ENCODE results near the gene ZNF688. TPM values are rescaled to one million over a fixed set of nuclear protein-coding genes. Genes with fewer than 3 reads are reported as not detected.
A peak's percentile ranks its signal among the peaks of the same experiment; 100 is the strongest.

ZNF688 gene
- total and polyA plus RNA-seq, 2 of the 13 experiments (the other 11 are each of a cell fraction or from before 2014, with no cell fraction given), result 2.4 to 5.4 TPM

DNA sequence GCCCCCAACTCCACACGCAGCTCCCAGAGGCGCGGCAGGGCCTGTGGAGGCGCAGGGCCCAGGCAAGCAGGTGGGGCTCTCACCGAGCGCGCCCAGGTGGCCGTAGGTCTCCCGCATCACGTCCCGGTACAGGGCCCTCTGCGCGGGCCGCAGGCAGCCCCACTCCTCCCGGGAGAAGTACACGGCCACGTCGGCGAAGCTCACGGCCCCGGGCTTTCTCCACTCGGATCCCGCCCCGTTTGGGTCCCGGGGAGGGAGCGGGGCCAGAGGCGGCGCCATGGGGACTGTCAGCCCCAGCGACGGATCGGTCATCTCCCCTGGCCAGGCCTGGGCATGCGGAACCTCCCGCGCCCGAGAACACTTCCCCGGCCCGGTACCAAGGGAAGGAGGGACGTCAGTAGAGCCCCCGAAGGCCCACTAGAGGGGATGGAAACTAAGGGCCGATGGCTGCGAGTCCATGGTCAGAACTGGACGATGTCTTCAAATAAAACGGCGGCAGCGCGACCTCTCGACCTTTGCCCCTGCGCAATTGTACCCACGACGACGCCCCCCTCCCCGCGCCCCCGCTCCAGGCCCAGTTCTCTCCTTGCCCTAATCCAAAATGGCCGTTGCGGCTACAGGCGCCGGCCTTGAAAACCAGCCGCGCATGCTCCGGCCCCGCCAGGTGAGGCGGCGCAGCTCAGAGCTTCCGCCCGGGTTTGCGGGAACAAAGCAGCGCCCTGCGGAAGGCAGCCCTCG is 37.0 kb downstream of the ZNF688 start, which contains the start of gene ZNF747 (continued):
- TF ChIP-seq ZNF160 (CRISPR knock-in tag; IDR thresholded peaks at IDR 0.05) (peak; percentile 36; the same call in 1 of the 2 replicates), ZNF883 (CRISPR knock-in tag; IDR thresholded peaks at IDR 0.05; ENCODE audit: not compliant biosample characterization) (peak; percentile 5), KIAA2018 (CRISPR knock-in tag; IDR thresholded peaks at IDR 0.05; ENCODE audit: borderline replicate concordance) (no peak; the same call in 1 of the 2 replicates), ZFP62 (CRISPR knock-in tag; IDR thresholded peaks at IDR 0.05) (no peak), PAX8 (CRISPR knock-in tag; IDR thresholded peaks at IDR 0.05; ENCODE audit: borderline replicate concordance) (0 out of 2 replicates have a peak, but pooled peaks have one; percentile 25), ZBTB39 (CRISPR knock-in tag; IDR thresholded peaks at IDR 0.05) (no peak), ZNF891 (CRISPR knock-in tag; IDR thresholded peaks at IDR 0.05) (no peak), NKX3-1 (CRISPR knock-in tag; IDR thresholded peaks at IDR 0.05) (no peak; the same call in none of the 2 replicates), MYPOP (CRISPR knock-in tag; IDR thresholded peaks at IDR 0.05) (peak; percentile 81), ZNF317 (CRISPR knock-in tag; IDR thresholded peaks at IDR 0.05) (peak; percentile 57), NFE2L1 (CRISPR knock-in tag; IDR thresholded peaks at IDR 0.05; ENCODE audit: borderline replicate concordance) (no peak), MIXL1 (CRISPR knock-in tag; IDR thresholded peaks at IDR 0.05) (peak; percentile 77), RORA (CRISPR knock-in tag; IDR thresholded peaks at IDR 0.05) (no peak)
- TF ChIP-seq, protein P1, sequence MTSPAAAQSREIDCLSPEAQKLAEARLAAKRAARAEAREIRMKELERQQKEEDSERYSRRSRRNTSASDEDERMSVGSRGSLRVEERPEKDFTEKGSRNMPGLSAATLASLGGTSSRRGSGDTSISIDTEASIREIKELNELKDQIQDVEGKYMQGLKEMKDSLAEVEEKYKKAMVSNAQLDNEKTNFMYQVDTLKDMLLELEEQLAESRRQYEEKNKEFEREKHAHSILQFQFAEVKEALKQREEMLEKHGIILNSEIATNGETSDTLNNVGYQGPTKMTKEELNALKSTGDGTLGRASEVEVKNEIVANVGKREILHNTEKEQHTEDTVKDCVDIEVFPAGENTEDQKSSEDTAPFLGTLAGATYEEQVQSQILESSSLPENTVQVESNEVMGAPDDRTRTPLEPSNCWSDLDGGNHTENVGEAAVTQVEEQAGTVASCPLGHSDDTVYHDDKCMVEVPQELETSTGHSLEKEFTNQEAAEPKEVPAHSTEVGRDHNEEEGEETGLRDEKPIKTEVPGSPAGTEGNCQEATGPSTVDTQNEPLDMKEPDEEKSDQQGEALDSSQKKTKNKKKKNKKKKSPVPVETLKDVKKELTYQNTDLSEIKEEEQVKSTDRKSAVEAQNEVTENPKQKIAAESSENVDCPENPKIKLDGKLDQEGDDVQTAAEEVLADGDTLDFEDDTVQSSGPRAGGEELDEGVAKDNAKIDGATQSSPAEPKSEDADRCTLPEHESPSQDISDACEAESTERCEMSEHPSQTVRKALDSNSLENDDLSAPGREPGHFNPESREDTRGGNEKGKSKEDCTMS (CRISPR knock-in tag; conservative IDR thresholded peaks at IDR 0.05), result no peak

All from HepG2 (cell line).